ENCODE results near the gene INPP5F.

- TF ChIP-seq GATA3 (IDR thresholded peaks at IDR 0.05; ENCODE audit: low read depth, low read length): no peak
- no peak for TF ChIP-seq GATA2 (IDR thresholded peaks at IDR 0.05; ENCODE audit: low read depth, low read length)
These were observed 60.4 kb downstream of the INPP5F start for GRCh38 chr10:119786117-119786769.
